RWPE2 (cell line): ENCODE data around the gene SV2B.

Experiments
- ATAC-seq: fragments of 200-7000 bp; cut with Tn5 transposase; 3 replicates; pipeline ENCODE4 v1.9.1; 2021; ENCODE audit warnings: low read depth
- DNase-seq: peaks from one replicate; pipeline ENCODE4 v3.0.0-alpha.2; 2020; ENCODE audit warnings: low spot score
- H3K27ac ChIP-seq: fragments of 450-650 bp; 2 replicates; pipeline ENCODE4 v1.5.1; 2017; ENCODE audit warnings: mild to moderate bottlenecking; ENCODE audit not compliant: poor library complexity, severe bottlenecking
- H3K27me3 ChIP-seq: fragments of 250-450 bp; sonication (Bioruptor Pico); 2 replicates; pipeline ENCODE4 v1.5.1; 2021; ENCODE audit warnings: mild to moderate bottlenecking, moderate library complexity; ENCODE audit not compliant: insufficient read depth, poor library complexity, severe bottlenecking
- H3K36me3 ChIP-seq: fragments of 250-450 bp; sonication (Bioruptor Pico); 2 replicates; pipeline ENCODE4 v1.5.1; 2020; ENCODE audit warnings: low read depth, mild to moderate bottlenecking, moderate library complexity
- H3K4me1 ChIP-seq: fragments of 250-450 bp; sonication (Bioruptor Pico); 2 replicates; pipeline ENCODE4 v1.5.1; 2021; ENCODE audit warnings: mild to moderate bottlenecking, moderate library complexity; ENCODE audit not compliant: insufficient read depth, poor library complexity, severe bottlenecking
- H3K4me3 ChIP-seq: fragments of 250-450 bp; sonication (Bioruptor Pico); 2 replicates; pipeline ENCODE4 v1.5.1; 2021; ENCODE audit warnings: mild to moderate bottlenecking, moderate library complexity; ENCODE audit not compliant: severe bottlenecking
- H3K9me3 ChIP-seq: fragments of 250-450 bp; sonication (Bioruptor Pico); 2 replicates; pipeline ENCODE4 v1.5.1; 2021; ENCODE audit warnings: mild to moderate bottlenecking, moderate library complexity; ENCODE audit not compliant: severe bottlenecking
- CTCF ChIP-seq: fragments of 450-650 bp; IDR thresholded peaks from one replicate; pipeline ENCODE4 v1.5.1; 2017; ENCODE audit warnings: mild to moderate bottlenecking, moderate library complexity; ENCODE audit not compliant: poor library complexity, severe bottlenecking

The SV2B gene

DNA sequence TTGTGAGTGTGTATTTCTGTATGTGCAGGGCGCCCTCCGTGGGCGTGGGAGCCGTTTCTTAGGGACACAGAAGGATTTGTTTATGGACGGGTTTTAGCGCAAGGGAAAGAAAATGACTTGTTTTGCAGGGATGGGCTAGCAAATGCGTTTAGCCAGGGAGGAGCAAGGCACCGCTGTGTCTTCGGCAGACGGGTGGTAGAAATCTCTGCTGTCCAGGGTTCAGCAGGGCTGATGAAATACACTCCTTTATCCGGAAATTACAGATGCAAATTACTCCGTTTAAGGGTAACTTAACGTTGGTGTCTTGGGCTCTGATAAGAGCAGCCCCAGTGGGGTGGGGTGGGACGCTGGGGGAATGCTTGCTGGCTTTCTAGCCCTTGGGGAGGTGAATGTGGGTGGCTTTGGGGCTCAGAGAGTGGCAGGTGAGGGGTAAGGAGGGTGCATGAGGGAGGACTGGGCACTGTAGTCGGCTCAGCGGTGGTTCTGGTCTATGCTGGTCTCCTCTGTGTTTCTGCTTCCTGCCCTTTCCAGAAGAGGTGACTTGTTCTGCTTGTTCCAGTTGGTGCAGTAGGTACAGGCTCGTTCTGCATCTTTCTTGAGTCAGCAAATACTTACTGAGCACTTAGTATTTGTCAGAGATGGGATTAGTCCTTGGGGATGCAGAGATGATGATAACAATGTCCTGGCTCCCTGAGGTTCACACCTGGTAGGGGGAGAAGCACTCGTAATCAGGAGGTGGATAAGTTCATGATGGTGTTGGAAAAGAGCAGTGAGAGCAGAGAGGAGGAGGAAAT is 954 bp downstream of the SV2B start:
- no peaks in the 10 kb centered on the region for H3K9me3 ChIP-seq
- peak; percentile 10; the same call in 1 of the 3 replicates for ATAC-seq
- no peaks in the 10 kb centered on the region for H3K36me3 ChIP-seq
- no peaks in the 10 kb centered on the region for H3K4me1 ChIP-seq
- TF ChIP-seq CTCF: no peak
- peaks cover 73% of the 10 kb centered on the region for H3K27me3 ChIP-seq
- no peak overlapping the region for H3K27ac ChIP-seq
- peak overlapping the region; percentile 19 for H3K4me3 ChIP-seq
- no peak for DNase-seq

DNA sequence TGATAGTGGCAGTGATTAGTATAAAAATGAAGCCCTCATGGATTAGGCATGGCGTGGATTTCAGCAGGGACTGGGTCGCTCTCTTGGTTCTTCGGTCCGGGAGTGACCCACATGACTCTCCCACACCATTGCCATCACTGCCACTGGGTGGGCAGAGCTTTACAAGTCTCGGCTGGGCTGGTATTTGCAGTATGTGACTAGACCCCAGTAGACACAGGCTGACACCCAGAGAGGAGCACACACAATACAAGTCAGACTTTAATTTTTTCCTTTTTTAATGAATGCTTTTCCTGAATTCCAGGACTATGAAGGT is 1.5 kb downstream of the SV2B start:
- Histone ChIP-seq H3K4me1 (no peaks in the 10 kb centered on the region), H3K36me3 (no peaks in the 10 kb centered on the region), H3K9me3 (no peaks in the 10 kb centered on the region), H3K27me3 (peaks cover 68% of the 10 kb centered on the region), H3K4me3 (no peak overlapping the region), H3K27ac (no peak overlapping the region)
- TF ChIP-seq CTCF: no peak
- DNase-seq: no peak
- ATAC-seq: no peak

GRCh38 chr15:91102546-91103330 is 2.7 kb downstream of the SV2B start:
- no peaks in the 10 kb centered on the region for H3K36me3 ChIP-seq
- DNase-seq: no peak
- ATAC-seq: no peak
- no peaks in the 10 kb centered on the region for H3K4me1 ChIP-seq
- H3K4me3 ChIP-seq: no peak overlapping the region
- H3K27me3 ChIP-seq: peaks cover 56% of the 10 kb centered on the region
- TF ChIP-seq CTCF: no peak
- H3K27ac ChIP-seq: no peak overlapping the region
- H3K9me3 ChIP-seq: no peaks in the 10 kb centered on the region

DNA sequence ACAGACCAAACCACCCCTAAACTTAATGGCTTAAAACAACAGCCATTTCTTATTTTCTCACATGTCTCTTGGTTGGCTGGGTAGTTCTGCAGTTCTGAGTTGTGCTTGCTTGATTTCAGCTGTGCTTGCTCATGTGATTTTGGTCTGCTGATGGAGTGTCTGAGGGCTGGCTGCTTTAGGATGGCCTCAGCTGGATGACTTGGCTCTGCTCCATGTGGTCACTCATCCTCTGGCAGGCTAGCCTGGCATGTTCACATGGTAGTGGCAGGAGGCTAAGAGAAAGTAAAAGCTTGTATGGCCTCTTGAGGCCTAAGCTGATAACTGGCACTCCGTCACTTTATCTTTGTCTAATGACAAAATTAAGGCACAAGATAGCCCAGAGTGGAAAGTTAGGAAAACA is 4.1 kb downstream of the SV2B start:
- Histone ChIP-seq H3K4me1 (no peaks in the 10 kb centered on the region), H3K27me3 (peaks cover 44% of the 10 kb centered on the region), H3K36me3 (no peaks in the 10 kb centered on the region), H3K9me3 (no peaks in the 10 kb centered on the region), H3K27ac (no peak overlapping the region), H3K4me3 (no peak overlapping the region)
- no peak for TF ChIP-seq CTCF
- ATAC-seq (no peak), DNase-seq (no peak)

DNA sequence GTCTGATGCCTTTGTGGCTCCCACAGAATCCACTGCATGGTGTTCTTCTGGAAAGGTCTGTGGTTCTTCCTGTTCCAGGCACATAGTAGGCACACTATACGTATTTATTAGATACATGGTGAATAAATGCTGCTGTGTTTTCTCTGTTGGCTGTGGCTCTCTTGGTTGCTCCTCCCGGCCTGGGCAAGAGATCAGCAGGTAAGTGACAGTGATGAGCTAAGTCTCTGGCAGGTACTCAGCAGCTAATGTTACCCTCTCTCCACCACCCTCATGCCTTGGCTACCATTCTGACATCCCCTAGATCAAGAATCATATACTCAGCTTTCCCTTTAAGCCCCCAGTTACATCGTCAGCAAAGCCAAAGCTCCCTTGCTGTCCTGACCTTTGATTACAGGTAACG is 8.4 kb downstream of the SV2B start:
- H3K9me3 ChIP-seq: no peaks in the 10 kb centered on the region
- H3K4me3 ChIP-seq: no peak overlapping the region
- no peaks in the 10 kb centered on the region for H3K4me1 ChIP-seq
- TF ChIP-seq CTCF: no peak
- no peak for DNase-seq
- no peak overlapping the region for H3K27ac ChIP-seq
- no peak for ATAC-seq
- H3K27me3 ChIP-seq: peaks cover 18% of the 10 kb centered on the region
- H3K36me3 ChIP-seq: no peaks in the 10 kb centered on the region
